NCI-H2227 (cell line): Measurements from ENCODE around the gene DEFB116.
"Not testable (repeated sequence)": the region's sequence is repeated elsewhere in the genome, so short reads cannot be mapped to it uniquely, and the experiment has no call there.

ENCODE experiments used
- DNase-seq: peaks from one replicate; lab custom pipeline; 2025; ENCODE audit not compliant: unreplicated experiment; lab: John Stamatoyannopoulos, UW

The DEFB116 gene

GRCh38 chr20:31308535-31309162, at the start of gene DEFB116:
Gene DEFB116 (minus strand): TSS chr20:31308585. CDS start chr20:31308585, 0 bp downstream.
- DNase-seq: no peak

GRCh38 chr20:31355981-31356380, 47.6 kb upstream of the DEFB116 start:
- no peak for DNase-seq

DNA sequence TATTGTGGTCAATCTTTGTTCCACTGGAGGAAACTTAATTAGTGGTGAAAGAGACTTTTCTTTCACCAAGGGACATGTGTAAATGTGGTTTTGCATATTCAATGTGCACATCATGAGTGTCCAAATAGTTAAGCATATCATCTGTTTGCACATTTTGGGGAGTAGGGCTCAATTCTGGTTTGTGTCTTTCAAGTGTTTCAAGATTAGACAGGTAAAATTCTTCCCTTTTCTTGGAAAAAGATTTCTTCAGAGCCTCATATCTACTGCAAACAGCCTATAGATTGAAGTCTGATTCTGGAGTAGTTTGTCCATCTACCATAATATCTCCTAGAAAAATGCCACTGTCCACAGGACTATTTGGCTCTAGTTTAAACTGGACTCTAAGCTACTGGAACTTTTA, 33.1 kb upstream of the DEFB116 start:
- DNase-seq: no peak

GRCh38 chr20:31330893-31331292, 22.5 kb upstream of the DEFB116 start:
- DNase-seq: no peak

DNA sequence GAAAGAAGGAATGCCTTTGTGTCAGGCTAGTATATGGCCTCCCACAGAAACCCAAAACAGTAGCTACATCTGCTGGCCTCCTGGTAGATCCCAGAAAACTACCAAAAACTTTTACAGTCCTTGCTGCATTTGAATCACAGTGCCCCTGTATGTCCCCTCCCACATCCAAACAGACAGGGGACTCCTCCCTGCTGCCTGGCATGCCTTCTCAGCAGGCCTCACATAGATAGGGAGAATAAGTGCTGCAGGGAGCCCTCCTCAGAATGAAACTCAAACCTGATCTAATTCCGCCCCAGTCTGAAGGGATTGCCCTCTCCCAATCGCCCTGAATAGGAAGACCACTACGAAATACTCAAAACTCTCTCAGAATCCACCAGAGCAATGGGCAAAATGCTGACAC, 14.1 kb upstream of the DEFB116 start:
- no peak for DNase-seq

- DNase-seq: not testable (repeated sequence)
Observed at GRCh38 chr20:31284964-31285363, 23.4 kb downstream of the DEFB116 start.

- DNase-seq: no peak
Observed at GRCh38 chr20:31278178-31278577, 30.2 kb downstream of the DEFB116 start.

DNA sequence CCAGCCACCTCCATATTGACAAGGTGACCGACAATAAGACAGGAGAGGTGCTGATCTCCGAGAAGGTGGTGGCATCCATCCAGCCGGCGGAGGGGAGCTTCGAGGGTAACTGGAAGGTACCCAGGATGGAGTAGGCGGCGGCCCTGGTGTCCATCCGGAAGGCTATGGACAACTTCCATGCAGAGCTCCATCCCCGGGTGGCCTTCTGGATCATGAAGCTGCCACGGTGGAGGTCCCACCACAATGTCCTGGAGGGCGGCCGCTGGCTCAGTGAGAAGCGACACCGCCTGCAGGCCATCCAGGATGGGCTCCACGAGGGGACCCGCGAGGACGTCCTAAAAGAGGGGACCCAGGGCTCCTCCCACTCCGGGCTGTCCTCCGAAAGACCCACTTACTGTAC, 33.9 kb downstream of the DEFB116 start:
- no peak for DNase-seq

DNA sequence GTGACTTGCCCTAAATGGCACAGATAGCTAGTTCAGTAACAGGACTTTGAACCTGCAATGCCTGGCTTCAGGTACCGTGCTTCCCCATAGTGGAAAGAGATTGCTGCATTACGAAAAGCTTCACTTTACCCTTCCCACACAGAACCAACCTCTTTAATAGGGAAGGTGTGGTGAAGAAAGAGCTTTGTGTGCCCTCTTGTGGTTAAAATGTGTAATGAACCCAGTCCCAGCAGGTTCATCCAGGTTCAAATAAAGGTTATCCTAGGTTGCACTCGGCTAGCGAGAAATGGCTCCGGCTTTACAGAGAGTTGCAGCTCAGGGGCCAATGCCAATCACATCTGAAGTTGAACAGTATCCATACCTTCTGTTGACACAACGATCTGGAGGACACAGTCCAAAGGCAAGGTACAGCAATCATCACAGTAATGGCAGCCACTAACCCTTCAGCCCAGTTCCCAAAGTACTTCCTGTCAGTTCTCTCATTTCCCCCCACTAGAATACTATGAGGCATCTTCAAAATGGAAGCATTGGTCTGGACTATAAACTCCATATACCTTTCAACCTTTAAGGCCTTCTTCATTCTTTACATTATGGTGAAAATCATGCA, 48.0 kb downstream of the DEFB116 start:
- DNase-seq: peak; percentile 4

- DNase-seq: no peak
Observed at GRCh38 chr20:31257364-31257763, 51.0 kb downstream of the DEFB116 start, which contains the start of gene DEFB115. Gene DEFB115 (plus strand): TSS chr20:31257664. CDS start chr20:31257664, 0 bp downstream.

- DNase-seq: no peak
Observed at GRCh38 chr20:31256959-31257358, 51.4 kb downstream of the DEFB116 start.
